Kidney glomerular epithelial cell (primary cell): ENCODE results near the gene KCNMB1.

Source experiments
- DNase-seq: peaks from one replicate; lab custom pipeline; 2025; lab: John Stamatoyannopoulos, UW

The KCNMB1 gene

GRCh38 chr5:170375283-170375682 lies 13.9 kb downstream of the KCNMB1 start:
- DNase-seq = no peak

DNA sequence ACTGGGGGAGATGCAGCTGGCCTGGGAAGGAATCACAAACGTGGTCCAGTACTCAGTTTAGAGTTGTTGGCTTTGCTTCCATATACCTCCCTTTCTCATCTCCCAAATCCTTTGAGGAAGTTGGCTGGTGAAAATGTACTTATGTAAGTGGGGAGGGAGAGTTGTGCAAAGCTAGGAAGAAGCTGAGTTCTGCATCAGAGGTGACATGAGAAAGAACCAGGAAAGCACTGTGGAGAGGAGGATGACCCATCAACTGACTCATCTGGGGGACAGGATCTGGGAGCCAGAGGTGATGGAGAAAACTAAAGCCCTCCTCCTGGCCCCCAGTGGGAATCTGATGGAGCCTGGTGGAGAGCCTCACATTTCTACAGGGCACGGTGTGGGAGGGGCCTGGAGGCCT lies 16.2 kb downstream of the KCNMB1 start:
- DNase-seq = no peak

- no peak for DNase-seq
Measured at GRCh38 chr5:170368586-170368985, 20.6 kb downstream of the KCNMB1 start.

- DNase-seq = no peak
Measured at GRCh38 chr5:170366276-170366675, 22.9 kb downstream of the KCNMB1 start.

DNA sequence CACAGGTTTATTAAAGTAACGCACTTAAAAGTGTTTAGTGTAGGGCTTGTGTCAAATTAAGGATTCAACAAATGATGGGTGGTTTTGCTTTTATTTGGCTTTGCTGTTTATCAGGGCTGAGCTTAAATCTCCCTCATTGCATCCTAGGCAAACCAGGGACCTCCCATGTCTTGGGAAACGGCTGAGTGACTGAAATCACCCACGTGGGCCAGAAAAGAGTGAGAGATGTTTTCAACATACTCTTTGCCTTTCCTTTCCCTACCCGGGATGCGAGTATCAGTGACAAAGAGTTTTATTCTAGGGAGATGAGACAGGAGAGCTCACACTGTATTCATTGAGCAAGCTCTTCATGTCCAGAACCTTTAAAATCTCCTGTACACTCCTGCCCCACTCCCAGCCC lies 23.3 kb downstream of the KCNMB1 start:
- no peak for DNase-seq

DNA sequence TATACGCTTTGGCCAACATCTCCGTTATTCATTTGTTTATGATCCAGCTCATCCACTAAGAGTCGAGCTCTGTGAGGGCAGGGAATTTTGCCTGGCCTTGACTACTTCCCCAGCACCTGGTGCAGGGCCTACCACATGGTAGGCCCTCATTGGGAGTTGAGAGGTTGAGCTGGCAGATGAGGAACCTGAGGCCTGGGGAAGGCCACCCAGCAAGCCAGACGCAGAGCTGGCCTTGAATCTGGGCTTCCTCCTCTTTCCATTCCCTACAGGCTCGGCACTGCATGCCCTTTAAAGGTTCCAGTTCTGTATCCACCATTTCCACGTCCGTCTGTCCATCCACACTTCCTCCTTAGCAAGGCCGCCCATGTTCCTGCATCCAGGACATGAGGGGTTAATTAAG lies 24.2 kb downstream of the KCNMB1 start:
- DNase-seq = no peak

DNA sequence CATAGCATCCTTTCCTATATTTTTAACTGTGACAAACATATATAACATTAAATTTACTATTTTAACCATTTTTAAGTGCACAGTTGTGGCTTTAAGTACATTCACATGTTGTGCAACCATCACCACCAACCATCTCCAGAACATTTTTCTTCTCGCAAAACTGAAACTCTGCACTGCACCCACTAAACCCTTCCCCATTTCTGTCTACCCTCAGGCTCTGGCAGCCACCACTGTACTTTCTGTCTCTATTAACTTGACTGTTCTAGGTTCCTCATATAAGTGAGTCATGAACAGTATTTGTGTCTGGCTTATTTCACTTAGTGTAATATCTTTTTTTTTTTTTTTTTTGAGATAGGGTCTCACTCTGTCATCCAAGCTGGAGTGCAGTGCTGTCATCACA lies 25.5 kb downstream of the KCNMB1 start:
- DNase-seq = no peak

DNA sequence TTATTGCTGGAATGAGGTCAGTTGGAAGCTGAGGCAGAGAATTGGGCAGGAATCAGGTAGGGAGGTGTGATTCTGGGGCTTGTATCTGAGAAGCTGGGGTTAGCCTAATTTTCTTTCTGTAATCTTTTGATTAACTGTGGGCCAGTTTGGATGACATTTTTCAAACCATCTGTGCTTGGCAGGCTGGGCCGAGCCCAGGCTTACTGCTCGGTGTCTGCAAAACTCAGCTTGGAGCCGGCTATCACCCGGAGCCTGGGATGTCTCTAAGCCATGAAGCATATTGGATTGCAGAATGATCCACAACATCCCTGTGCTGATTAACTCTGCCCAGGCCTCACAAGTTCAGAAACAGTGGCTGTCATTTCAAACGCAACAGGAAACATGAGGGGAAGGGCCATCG lies 26.5 kb downstream of the KCNMB1 start:
- no peak for DNase-seq

GRCh38 chr5:170362102-170362501 lies 27.1 kb downstream of the KCNMB1 start:
- no peak for DNase-seq

DNA sequence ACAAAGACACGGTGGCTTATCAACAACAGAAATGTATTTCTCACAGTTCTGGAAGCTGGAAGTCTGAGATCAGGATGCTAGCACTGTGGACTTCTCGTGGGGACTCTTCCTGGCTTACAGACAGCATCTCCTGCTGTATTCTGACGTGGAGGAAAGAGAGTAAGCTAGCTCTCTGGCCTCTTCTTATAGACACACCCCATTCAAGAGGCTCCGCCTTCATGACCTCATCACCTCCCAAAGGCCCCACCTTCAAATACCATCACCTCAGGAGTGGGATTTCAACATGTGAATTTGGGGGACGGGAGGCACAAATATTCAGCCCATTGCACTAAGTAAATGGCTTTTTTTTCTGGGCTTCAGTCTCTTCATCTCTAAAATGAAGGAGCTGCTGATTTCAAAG lies 27.6 kb downstream of the KCNMB1 start:
- no peak for DNase-seq

- no peak for DNase-seq
Measured at GRCh38 chr5:170361116-170361515, 28.1 kb downstream of the KCNMB1 start.

GRCh38 chr5:170360709-170361108 lies 28.5 kb downstream of the KCNMB1 start:
- no peak for DNase-seq

DNA sequence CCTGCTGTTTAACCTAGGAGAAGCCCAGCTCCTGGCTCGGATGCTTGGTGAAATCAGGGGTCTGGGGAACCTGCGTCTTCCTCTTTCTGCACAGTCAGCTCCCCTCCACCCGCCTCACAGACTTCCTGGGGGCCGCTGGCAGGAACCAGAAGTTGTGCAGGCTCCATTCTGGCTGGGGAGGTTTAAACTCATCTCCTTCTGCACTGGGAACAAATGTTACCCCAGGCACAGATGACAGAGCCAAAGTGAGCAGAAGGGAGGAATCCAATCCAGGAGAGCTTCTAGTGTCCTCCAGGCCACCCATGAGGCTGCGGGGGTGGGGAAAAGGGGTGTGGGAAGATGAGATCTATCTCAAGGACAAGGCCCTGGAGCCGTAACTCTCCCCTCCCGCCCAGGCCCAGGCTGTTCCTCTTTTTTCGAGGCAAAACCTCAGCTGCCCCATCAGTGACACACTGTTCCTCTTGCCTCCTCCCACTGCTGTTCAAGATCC lies 31.2 kb downstream of the KCNMB1 start:
- DNase-seq = no peak

DNA sequence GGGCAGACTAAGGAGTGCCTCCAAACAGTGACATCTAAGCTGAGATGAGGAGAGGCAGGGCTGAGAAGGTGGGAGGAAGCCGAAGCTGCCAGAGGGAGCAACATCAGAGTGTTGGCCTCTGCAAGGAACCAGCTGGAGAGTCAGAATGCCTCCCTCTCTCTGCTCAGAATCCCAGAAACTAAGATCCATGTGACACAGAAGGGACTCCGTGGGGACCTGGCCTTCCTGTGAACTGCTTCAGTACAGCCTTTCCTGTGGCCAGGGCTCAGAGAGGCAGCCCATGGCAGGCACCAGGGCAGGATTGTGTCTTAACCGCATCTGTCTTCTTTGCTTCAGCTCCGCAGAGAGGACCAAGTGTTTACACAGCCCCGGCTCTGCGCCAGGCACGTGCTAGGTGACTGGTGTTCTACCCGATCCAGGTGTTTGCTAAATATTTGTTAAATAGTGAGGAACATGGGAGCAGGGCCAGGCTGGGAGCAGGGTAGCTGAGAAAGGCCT lies 33.5 kb downstream of the KCNMB1 start:
- no peak for DNase-seq

DNA sequence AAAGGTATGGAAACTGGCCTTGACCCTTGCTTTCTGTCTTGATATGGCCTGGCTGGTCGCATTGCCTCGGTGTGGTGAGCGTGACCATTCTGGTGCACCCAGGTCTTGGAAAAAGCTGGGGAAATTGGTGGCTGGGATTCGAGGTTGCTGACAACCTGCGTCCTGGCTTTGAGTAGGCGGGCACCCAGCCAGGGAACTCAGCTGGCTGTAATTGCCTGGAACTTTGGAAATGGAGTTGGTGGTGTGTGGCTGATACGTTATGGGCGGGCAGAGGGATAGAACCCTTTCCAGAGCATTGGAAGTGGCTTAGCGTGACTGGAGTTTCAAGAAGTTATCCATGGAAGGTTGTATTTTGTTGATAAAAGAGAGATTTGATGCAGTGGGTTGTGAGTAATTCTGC lies 35.2 kb downstream of the KCNMB1 start:
- DNase-seq = no peak

- DNase-seq = no peak
Measured at GRCh38 chr5:170353011-170353761, 36.0 kb downstream of the KCNMB1 start.

- no peak for DNase-seq
Measured at GRCh38 chr5:170348137-170348633, 41.0 kb downstream of the KCNMB1 start.

GRCh38 chr5:170347022-170347567 lies 42.1 kb downstream of the KCNMB1 start:
- DNase-seq = no peak

DNA sequence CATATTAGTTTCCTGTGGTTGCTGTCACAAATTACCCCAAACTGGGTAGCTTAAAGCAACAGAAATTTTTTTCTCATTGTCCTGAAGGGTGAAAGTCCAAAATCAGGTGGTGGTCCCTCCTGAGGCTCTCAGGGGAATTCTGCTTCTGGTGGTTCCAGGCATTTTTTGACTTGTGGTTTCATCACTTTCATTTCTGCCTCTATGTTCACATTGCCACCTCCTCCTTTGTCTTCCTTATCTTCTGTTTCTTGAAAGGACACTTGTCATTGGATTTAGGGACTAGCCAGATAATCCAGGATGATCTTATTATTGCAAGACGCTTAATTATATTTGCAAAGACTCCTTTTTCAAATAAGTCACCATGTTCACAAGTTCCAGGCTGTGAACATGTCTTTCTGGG lies 43.2 kb downstream of the KCNMB1 start:
- DNase-seq = no peak

DNA sequence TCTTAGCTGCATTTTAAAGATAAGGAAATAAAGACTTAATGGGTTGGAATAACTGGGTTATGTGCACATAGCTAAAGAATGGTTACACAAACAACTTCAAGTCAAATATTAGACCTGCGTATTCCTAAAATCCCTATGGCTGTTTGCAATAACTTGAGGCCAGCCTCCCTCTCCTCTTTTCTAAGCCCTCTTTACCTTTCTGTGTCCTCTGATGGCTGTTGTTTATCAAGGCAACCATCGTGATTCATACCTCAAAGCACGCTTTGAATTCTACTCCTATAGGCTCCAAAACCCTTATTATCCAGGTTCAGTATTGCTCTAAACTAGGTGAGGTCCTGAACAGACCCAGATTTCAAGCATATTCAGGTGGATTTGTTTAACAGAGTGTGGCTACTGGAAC lies 46.0 kb downstream of the KCNMB1 start:
- DNase-seq = no peak

GRCh38 chr5:170342153-170342725 lies 46.9 kb downstream of the KCNMB1 start:
- no peak for DNase-seq

- DNase-seq = no peak
Measured at GRCh38 chr5:170341545-170341944, 47.6 kb downstream of the KCNMB1 start.

GRCh38 chr5:170339780-170340167 lies 49.4 kb downstream of the KCNMB1 start:
- no peak for DNase-seq
